Progenitor cell of endocrine pancreas (in vitro differentiated cells): ENCODE results near the gene COX5B. TPM values are rescaled to one million over a fixed set of nuclear protein-coding genes. Genes with fewer than 3 reads are reported as not detected.
A peak's percentile ranks its signal among the peaks of the same experiment; 100 is the strongest.

Experiments
- DNase-seq: peaks from one replicate; pipeline ENCODE4 v3.0.0; 2021; ENCODE audit warnings: low spot score; ENCODE audit not compliant: unreplicated experiment
- H3K27ac Mint-ChIP-seq: 2 replicates; pipeline ENCODE4 v1.8.0; 2021; ENCODE audit warnings: mild to moderate bottlenecking, moderate library complexity, mixed read lengths
- H3K27me3 Mint-ChIP-seq: 2 replicates; pipeline ENCODE4 v1.8.0; 2021; ENCODE audit warnings: mixed read lengths
- H3K36me3 Mint-ChIP-seq: 2 replicates; pipeline ENCODE4 v1.8.0; 2022; ENCODE audit warnings: mixed read lengths; ENCODE audit not compliant: insufficient read depth
- H3K4me1 Mint-ChIP-seq: 2 replicates; pipeline ENCODE4 v1.8.0; 2021; ENCODE audit warnings: low read depth, mixed read lengths
- H3K4me3 Mint-ChIP-seq: 2 replicates; pipeline ENCODE4 v1.8.0; 2021; ENCODE audit warnings: low read depth, mild to moderate bottlenecking, moderate library complexity, mixed read lengths
- H3K9me3 Mint-ChIP-seq: 2 replicates; pipeline ENCODE4 v1.8.0; 2021; ENCODE audit warnings: low read depth, mixed read lengths
- CTCF ChIP-seq: fragments of 200-600 bp; sonication (generic); IDR thresholded peaks from one replicate; pipeline ENCODE4 v1.5.0; 2021; ENCODE audit warnings: antibody characterized with exemption, mild to moderate bottlenecking; ENCODE audit not compliant: unreplicated experiment
- total RNA-seq: library from RNA; stranded (reverse); gene quantifications from 2 replicates; pipeline ENCODE4 v1.2.1, GENCODE V29; 2021

The COX5B gene
- total RNA-seq, 1 donor from 2014 or later = 161 TPM

GRCh38 chr2:97658691-97659157 is 12.9 kb downstream of the COX5B start:
- Mint-ChIP-seq H3K36me3 (peaks cover 33% of the 10 kb centered on the region), H3K27me3 (no peaks in the 10 kb centered on the region), H3K9me3 (peaks cover 15% of the 10 kb centered on the region), H3K27ac (no peak overlapping the region), H3K4me3 (no peak overlapping the region), H3K4me1 (peaks cover 17% of the 10 kb centered on the region)
- DNase-seq = no peak
- no peak for TF ChIP-seq CTCF

DNA sequence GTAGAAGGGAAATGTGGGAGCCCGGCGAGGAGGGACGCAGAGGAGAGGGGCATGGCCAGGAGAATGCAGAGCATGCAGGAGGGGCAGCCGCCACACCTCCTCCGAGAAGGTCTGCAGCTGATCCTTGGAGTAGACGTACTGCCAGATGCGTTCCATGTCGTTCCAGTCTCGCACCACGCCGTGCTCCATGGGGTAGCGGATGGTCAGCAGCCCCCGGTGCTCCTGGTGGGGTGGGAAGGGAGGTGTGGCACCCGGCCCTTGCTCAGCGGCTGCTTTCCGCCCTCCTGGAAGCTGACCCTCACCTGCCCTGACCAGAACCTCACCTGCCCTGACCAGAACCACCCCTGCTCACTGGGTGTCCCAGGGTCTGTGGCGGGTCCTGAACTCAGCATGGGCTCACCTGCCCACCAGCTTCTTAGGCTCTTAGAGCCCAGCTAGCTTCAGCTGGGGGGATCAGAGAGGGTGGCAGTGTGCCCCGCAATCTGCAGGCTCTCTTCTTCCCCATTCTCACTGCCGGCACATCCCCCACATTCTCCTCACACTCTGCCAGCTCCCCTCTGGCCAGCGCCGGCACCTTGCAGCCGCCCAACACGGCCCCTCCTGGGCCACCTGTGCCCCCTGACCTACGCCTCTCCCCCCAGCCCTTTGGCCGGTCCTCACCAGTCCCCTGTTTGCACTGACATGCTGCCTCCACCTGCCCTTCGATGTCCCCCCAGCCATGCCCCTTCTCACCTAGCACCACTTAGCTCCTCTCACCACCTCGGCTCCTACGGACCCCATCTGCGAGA is 13.6 kb downstream of the COX5B start:
- H3K4me3 Mint-ChIP-seq = no peak overlapping the region
- peaks cover 17% of the 10 kb centered on the region for H3K4me1 Mint-ChIP-seq
- peaks cover 26% of the 10 kb centered on the region for H3K36me3 Mint-ChIP-seq
- no peaks in the 10 kb centered on the region for H3K27me3 Mint-ChIP-seq
- DNase-seq = no peak
- no peak for TF ChIP-seq CTCF
- H3K9me3 Mint-ChIP-seq = peaks cover 8% of the 10 kb centered on the region
- H3K27ac Mint-ChIP-seq = no peak overlapping the region

DNA sequence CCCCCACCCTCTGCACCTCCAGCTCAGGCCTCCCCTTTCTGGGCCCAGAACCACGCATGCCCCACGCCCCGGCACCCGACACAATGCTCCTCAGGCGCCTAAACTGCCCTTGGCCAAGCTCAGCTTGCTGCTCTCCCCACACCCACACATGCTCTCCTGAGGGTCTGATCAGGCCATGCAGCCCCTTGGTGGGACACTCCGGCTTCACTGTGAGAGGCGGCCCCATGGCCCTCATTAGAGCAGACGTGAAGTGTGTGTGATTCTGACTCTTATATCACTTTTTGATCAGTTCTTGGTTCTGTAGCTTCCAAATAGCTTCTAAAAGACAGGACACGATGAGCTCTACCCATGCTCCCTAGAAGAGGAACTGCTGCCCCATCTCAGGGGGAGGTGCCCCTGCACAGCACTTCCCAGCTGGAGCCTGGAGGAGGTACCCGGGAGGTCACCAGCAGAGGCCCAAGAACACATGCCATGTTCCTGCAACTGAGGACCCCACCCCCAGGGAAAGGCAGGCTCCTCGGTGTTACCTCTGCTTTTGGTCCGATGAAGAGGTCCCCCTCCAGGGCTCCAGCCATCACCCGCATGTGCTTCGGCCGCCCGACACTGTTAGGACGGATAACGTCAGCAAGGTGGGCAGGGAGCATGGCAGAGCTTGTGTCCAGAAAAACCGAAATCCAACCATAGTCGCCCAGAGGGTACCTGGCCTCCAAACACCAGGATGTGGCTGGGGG is 14.3 kb downstream of the COX5B start:
- H3K36me3 Mint-ChIP-seq = peaks cover 18% of the 10 kb centered on the region
- H3K27me3 Mint-ChIP-seq = no peaks in the 10 kb centered on the region
- TF ChIP-seq CTCF = no peak
- no peak overlapping the region for H3K4me3 Mint-ChIP-seq
- H3K27ac Mint-ChIP-seq = no peak overlapping the region
- no peak for DNase-seq
- H3K4me1 Mint-ChIP-seq = peaks cover 17% of the 10 kb centered on the region
- H3K9me3 Mint-ChIP-seq = peaks cover 2% of the 10 kb centered on the region

DNA sequence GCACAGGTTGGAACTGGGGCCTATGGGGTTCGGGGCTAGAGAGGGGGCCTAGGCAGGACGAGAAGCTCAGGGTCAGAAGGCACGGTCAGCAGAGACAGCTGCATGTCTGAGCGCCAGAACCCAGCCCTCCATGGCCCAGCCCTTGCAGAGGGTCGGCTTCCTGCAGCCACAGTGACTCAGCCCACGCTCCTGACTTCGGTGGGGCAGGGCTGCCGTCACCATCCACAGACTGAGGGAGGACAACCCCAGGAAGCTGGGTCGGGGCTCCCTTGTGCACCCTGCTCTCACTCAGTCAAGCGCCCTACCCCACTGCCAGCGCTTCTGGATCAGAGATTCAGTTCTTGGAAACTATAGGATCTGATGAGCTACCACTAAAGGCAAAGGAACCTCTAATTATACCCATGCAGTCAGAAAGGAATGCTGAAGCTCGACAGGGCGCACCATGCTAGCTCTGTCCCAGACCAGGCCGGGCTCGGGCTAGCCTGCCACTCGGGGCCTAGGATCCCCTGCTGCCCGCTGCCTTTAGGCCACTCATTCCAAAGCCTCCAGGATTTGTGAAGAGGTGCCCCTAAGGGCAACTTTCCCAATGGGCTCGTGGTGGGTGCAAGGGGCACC is 15.0 kb downstream of the COX5B start:
- Mint-ChIP-seq H3K36me3 (peaks cover 13% of the 10 kb centered on the region), H3K27ac (peak overlapping the region; percentile 43), H3K4me1 (peaks cover 17% of the 10 kb centered on the region), H3K27me3 (no peaks in the 10 kb centered on the region), H3K4me3 (no peak overlapping the region), H3K9me3 (no peaks in the 10 kb centered on the region)
- no peak for TF ChIP-seq CTCF
- DNase-seq = no peak

DNA sequence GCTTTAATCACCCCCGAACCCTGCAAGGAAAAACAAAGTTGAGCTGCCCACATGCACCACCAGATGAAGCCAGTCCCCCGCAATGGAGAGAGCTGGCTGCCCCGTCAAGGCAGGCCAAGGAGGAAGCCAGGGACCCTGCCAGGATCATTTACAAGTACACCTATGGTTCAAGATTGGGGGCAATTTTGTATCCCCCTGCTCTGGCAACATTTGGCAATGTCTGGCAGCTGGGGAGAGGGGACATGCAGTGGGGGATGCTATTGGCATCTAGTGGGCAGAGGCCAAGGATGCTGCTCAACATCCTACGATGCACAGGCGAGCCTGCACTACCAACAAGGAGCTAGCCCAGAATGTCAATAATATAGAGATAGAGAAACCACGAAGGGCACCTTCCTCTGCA is 16.1 kb downstream of the COX5B start:
- no peaks in the 10 kb centered on the region for H3K27me3 Mint-ChIP-seq
- no peak for DNase-seq
- H3K4me3 Mint-ChIP-seq = peak overlapping the region; percentile 91
- H3K36me3 Mint-ChIP-seq = peaks cover 7% of the 10 kb centered on the region
- H3K27ac Mint-ChIP-seq = peak overlapping the region; percentile 97
- TF ChIP-seq CTCF = no peak
- peaks cover 17% of the 10 kb centered on the region for H3K4me1 Mint-ChIP-seq
- no peaks in the 10 kb centered on the region for H3K9me3 Mint-ChIP-seq
